Astrocyte (in vitro differentiated cells and primary cell): ENCODE data around the gene PHKG2. TPM values are rescaled to one million over a fixed set of nuclear protein-coding genes. Genes with fewer than 3 reads are reported as not detected.

Source experiments
- DNase-seq: peaks from one replicate; pipeline ENCODE4 v3.0.0-alpha.2; 2010; ENCODE audit warnings: low read depth
- FAIRE-seq: peaks from 2 replicates; lab custom pipeline; 2011; peaks lifted over from hg19 to GRCh38; lab: Jason Lieb, UNC
- H2AFZ ChIP-seq: 2 replicates; pipeline ENCODE4 v1.6.0; 2012; ENCODE audit warnings: low read depth, low read length, inconsistent platforms
- H3K27ac ChIP-seq: 2 replicates; pipeline ENCODE4 v1.5.1; 2011; ENCODE audit warnings: low read depth, low read length, inconsistent platforms
- H3K27me3 ChIP-seq: 2 replicates; pipeline ENCODE4 v1.6.0; 2011; ENCODE audit warnings: low read length, inconsistent platforms; ENCODE audit not compliant: insufficient read depth
- H3K36me3 ChIP-seq: 2 replicates; pipeline ENCODE4 v1.5.1; 2011; ENCODE audit warnings: low read length, inconsistent platforms; ENCODE audit not compliant: insufficient read depth
- H3K4me1 ChIP-seq: 2 replicates; pipeline ENCODE4 v1.5.1; 2011; ENCODE audit warnings: low read length, inconsistent platforms; ENCODE audit not compliant: insufficient read depth
- H3K4me2 ChIP-seq: 2 replicates; pipeline ENCODE4 v1.6.0; 2012; ENCODE audit warnings: low read length, inconsistent platforms
- H3K4me3 ChIP-seq: 2 replicates; pipeline ENCODE4 v1.5.1; 2011; ENCODE audit warnings: low read depth, mild to moderate bottlenecking, low read length, inconsistent platforms; ENCODE audit not compliant: insufficient read depth
- H3K79me2 ChIP-seq: 2 replicates; pipeline ENCODE4 v1.6.0; 2012; ENCODE audit warnings: mild to moderate bottlenecking, low read length, inconsistent platforms; ENCODE audit not compliant: insufficient read depth
- H3K9ac ChIP-seq: 2 replicates; pipeline ENCODE4 v1.6.0; 2012; ENCODE audit warnings: mild to moderate bottlenecking, low read length, inconsistent platforms
- H3K9me3 ChIP-seq: 2 replicates; pipeline ENCODE4 v1.5.1; 2012; ENCODE audit warnings: low read depth, mild to moderate bottlenecking, low read length, inconsistent platforms; ENCODE audit not compliant: insufficient read depth
- H4K20me1 ChIP-seq: 2 replicates; pipeline ENCODE4 v1.6.0; 2012; ENCODE audit warnings: low read length, inconsistent platforms; ENCODE audit not compliant: insufficient read depth
- H3K27ac Mint-ChIP-seq: one replicate; pipeline ENCODE4 v1.8.0; 2021; ENCODE audit warnings: mild to moderate bottlenecking, mixed read lengths; ENCODE audit not compliant: unreplicated experiment
- H3K27me3 Mint-ChIP-seq: one replicate; pipeline ENCODE4 v1.8.0; 2021; ENCODE audit warnings: low read depth, mixed read lengths; ENCODE audit not compliant: unreplicated experiment
- H3K36me3 Mint-ChIP-seq: one replicate; pipeline ENCODE4 v1.8.0; 2021; ENCODE audit warnings: low read depth, mixed read lengths; ENCODE audit not compliant: unreplicated experiment
- H3K4me1 Mint-ChIP-seq: one replicate; pipeline ENCODE4 v1.8.0; 2021; ENCODE audit warnings: low read depth, mixed read lengths; ENCODE audit not compliant: unreplicated experiment
- H3K4me3 Mint-ChIP-seq: one replicate; pipeline ENCODE4 v1.8.0; 2021; ENCODE audit warnings: mild to moderate bottlenecking, moderate library complexity, mixed read lengths; ENCODE audit not compliant: unreplicated experiment
- H3K9me3 Mint-ChIP-seq: one replicate; pipeline ENCODE4 v1.8.0; 2021; ENCODE audit warnings: mild to moderate bottlenecking, mixed read lengths; ENCODE audit not compliant: unreplicated experiment
- EZH2 ChIP-seq: IDR thresholded peaks from 2 replicates; pipeline ENCODE4 v1.6.1; 2012; ENCODE audit warnings: mild to moderate bottlenecking, low read length, inconsistent platforms; ENCODE audit not compliant: insufficient read depth
- total RNA-seq: library from RNA; stranded (reverse); gene quantifications from 2 replicates; pipeline ENCODE4 v1.2.1, GENCODE V29; 2021
- TF ChIP-seq, protein P1 (sequence below): IDR thresholded peaks from 2 replicates; pipeline ENCODE4 v1.5.1; 2011; ENCODE audit warnings: low read depth, mild to moderate bottlenecking, inconsistent platforms, low read length, moderate library complexity; ENCODE audit not compliant: insufficient read depth

Gene PHKG2
- total RNA-seq, 1 donor from 2014 or later, result 34.2 TPM

DNA sequence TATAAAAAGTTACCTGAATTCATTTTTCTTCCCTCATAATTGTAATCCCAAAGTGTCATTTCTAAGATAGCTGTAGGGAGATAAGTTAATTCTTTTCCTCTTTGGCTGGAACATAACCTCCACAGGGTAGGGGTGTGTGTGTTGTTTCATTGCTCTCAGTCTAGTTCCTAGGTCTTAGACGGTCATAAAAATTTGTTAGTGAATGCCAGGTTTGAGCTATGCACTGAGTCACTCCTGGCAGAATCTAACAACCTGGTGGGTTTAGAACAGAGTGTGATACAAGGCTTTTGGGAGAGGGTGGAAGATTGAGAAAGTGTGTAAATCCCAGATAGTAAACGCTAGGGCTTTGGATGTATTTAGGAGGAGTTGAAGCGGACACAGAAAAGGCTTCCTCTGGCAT, 894 bp upstream of the PHKG2 start:
- Histone ChIP-seq H4K20me1 (peaks cover 17% of the 10 kb centered on the region), H3K9ac (peak overlapping the region; percentile 74), H3K27ac (peak overlapping the region; percentile 51), H3K27me3 (no peaks in the 10 kb centered on the region), H3K9me3 (no peaks in the 10 kb centered on the region), H2AFZ (no peak overlapping the region), H3K4me1 (peaks cover 11% of the 10 kb centered on the region), H3K36me3 (peaks cover 22% of the 10 kb centered on the region), H3K79me2 (peaks cover 32% of the 10 kb centered on the region), H3K4me2 (peak overlapping the region; percentile 86), H3K4me3 (peak overlapping the region; percentile 71)
- DNase-seq, result peak; percentile 34
- Mint-ChIP-seq H3K9me3 (no peaks in the 10 kb centered on the region), H3K4me1 (peaks cover 7% of the 10 kb centered on the region), H3K4me3 (peak overlapping the region; percentile 88), H3K27ac (peak overlapping the region; percentile 10), H3K36me3 (peaks cover 9% of the 10 kb centered on the region), H3K27me3 (no peaks in the 10 kb centered on the region)
- TF ChIP-seq EZH2, result no peak
- TF ChIP-seq, protein P1, sequence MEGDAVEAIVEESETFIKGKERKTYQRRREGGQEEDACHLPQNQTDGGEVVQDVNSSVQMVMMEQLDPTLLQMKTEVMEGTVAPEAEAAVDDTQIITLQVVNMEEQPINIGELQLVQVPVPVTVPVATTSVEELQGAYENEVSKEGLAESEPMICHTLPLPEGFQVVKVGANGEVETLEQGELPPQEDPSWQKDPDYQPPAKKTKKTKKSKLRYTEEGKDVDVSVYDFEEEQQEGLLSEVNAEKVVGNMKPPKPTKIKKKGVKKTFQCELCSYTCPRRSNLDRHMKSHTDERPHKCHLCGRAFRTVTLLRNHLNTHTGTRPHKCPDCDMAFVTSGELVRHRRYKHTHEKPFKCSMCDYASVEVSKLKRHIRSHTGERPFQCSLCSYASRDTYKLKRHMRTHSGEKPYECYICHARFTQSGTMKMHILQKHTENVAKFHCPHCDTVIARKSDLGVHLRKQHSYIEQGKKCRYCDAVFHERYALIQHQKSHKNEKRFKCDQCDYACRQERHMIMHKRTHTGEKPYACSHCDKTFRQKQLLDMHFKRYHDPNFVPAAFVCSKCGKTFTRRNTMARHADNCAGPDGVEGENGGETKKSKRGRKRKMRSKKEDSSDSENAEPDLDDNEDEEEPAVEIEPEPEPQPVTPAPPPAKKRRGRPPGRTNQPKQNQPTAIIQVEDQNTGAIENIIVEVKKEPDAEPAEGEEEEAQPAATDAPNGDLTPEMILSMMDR, result no peak
- FAIRE-seq, result no peak

DNA sequence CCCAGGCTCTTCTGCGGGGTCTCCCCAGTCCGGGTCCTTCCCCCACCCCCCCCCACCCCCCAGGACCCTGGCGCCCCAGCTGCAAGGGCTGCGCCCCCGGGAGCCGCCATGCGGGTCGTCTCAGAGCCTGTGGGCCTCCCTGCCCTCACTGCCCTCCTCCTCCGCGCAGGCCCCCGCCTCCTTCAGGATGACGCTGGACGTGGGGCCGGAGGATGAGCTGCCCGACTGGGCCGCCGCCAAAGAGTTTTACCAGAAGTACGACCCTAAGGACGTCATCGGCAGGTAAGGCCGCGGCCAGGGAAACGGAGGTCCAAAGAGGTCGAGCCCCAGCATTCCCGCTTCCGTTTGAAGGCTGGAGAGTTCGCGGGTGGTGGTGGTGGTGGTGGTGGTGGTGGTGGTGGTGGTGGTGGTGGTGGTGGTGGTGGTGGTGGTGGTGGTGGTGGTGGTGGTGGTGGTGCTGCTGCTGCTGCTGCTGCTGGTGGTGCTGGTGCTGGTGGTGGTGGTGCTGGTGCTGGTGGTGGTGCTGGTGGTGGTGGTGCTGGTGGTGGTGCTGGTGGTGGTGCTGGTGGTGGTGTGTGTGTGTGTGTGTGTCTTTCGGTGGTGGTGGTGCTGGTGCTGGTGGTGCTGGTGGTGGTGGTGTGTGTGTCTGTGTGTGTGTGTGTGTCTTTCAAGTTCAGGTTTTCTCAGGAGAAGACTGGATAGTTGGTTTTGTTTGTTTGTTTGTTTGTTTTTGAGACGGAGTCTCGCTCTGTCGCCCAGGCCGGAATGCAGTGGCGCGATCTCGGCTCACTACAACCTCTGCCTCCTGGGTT, 615 bp downstream of the PHKG2 start:
- Histone ChIP-seq H4K20me1 (peaks cover 16% of the 10 kb centered on the region), H3K4me2 (peak overlapping the region; percentile 86), H3K9ac (peak overlapping the region; percentile 79), H3K27me3 (no peaks in the 10 kb centered on the region), H3K79me2 (peaks cover 32% of the 10 kb centered on the region), H3K36me3 (peaks cover 33% of the 10 kb centered on the region), H2AFZ (no peak overlapping the region), H3K9me3 (no peaks in the 10 kb centered on the region), H3K27ac (peak overlapping the region; percentile 37), H3K4me3 (peak overlapping the region; percentile 71), H3K4me1 (peaks cover 11% of the 10 kb centered on the region)
- TF ChIP-seq EZH2, result no peak
- TF ChIP-seq, protein P1, result no peak
- peak overlapping the region; percentile 88 for H3K27ac Mint-ChIP-seq
- FAIRE-seq (no peak), DNase-seq (peak; percentile 12)
- H3K4me1 Mint-ChIP-seq, result peaks cover 7% of the 10 kb centered on the region
- no peaks in the 10 kb centered on the region for H3K9me3 Mint-ChIP-seq
- H3K27me3 Mint-ChIP-seq, result no peaks in the 10 kb centered on the region
- peaks cover 12% of the 10 kb centered on the region for H3K36me3 Mint-ChIP-seq
- peak overlapping the region; percentile 95 for H3K4me3 Mint-ChIP-seq

DNA sequence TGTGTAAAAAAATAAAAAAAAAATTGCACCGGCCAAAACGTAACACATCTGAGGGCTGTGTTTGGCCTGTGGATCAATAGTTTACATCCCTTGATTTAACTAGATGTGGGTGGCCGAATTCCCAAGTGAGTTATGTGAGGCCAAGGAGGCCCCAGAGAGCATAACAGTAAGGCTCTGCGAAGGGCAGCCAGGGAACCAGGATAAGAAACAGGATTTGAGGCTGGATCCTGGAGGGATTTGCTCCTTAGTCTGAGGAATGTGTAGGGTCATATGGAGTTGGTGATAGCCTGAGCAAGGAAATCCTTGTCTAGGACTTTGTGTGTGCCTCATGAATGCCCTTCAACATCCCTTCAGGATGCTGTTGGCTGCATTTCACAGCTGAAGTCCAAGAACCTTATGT, 2.0 kb downstream of the PHKG2 start:
- no peak for TF ChIP-seq EZH2
- TF ChIP-seq, protein P1, result no peak
- Mint-ChIP-seq H3K27me3 (no peaks in the 10 kb centered on the region), H3K4me1 (peaks cover 7% of the 10 kb centered on the region), H3K4me3 (peak overlapping the region; percentile 95), H3K9me3 (no peaks in the 10 kb centered on the region), H3K27ac (no peak overlapping the region), H3K36me3 (peaks cover 12% of the 10 kb centered on the region)
- H3K4me1 ChIP-seq, result peaks cover 11% of the 10 kb centered on the region
- H3K9me3 ChIP-seq, result no peaks in the 10 kb centered on the region
- H3K27me3 ChIP-seq, result no peaks in the 10 kb centered on the region
- H2AFZ ChIP-seq, result no peak overlapping the region
- peaks cover 16% of the 10 kb centered on the region for H4K20me1 ChIP-seq
- peaks cover 29% of the 10 kb centered on the region for H3K36me3 ChIP-seq
- no peak overlapping the region for H3K4me2 ChIP-seq
- no peak overlapping the region for H3K9ac ChIP-seq
- H3K79me2 ChIP-seq, result peaks cover 32% of the 10 kb centered on the region
- DNase-seq, result no peak
- FAIRE-seq, result no peak
- no peak overlapping the region for H3K27ac ChIP-seq
- no peak overlapping the region for H3K4me3 ChIP-seq
